VCaP (cell line): ENCODE results near the gene ITGA11.

Source experiments
- H3K27ac ChIP-seq: fragments of 450-650 bp; 2 replicates; pipeline ENCODE4 v1.5.1; 2017
- CTCF ChIP-seq: fragments of 450-650 bp; conservative IDR thresholded peaks from 2 replicates; pipeline ENCODE4 v1.5.1; 2017; ENCODE audit warnings: mild to moderate bottlenecking, moderate library complexity

The ITGA11 gene

GRCh38 chr15:68328964-68329363 is 103.0 kb downstream of the ITGA11 start:
- no peak for TF ChIP-seq CTCF
- no peak overlapping the region for H3K27ac ChIP-seq

GRCh38 chr15:68328443-68328842 is 103.5 kb downstream of the ITGA11 start:
- TF ChIP-seq CTCF, result no peak
- H3K27ac ChIP-seq, result no peak overlapping the region

- no peak for TF ChIP-seq CTCF
- H3K27ac ChIP-seq, result no peak overlapping the region
Observed at GRCh38 chr15:68326711-68327354, 105.1 kb downstream of the ITGA11 start.

- no peak overlapping the region for H3K27ac ChIP-seq
- TF ChIP-seq CTCF, result no peak
Observed at GRCh38 chr15:68325726-68326125, 106.2 kb downstream of the ITGA11 start.

- H3K27ac ChIP-seq, result no peak overlapping the region
- no peak for TF ChIP-seq CTCF
Observed at GRCh38 chr15:68322796-68323195, 109.2 kb downstream of the ITGA11 start.

- no peak overlapping the region for H3K27ac ChIP-seq
- TF ChIP-seq CTCF, result no peak
Observed at GRCh38 chr15:68321229-68321628, 110.7 kb downstream of the ITGA11 start.

- no peak overlapping the region for H3K27ac ChIP-seq
- TF ChIP-seq CTCF, result no peak
Observed at GRCh38 chr15:68319997-68320396, 112.0 kb downstream of the ITGA11 start.
